Measurements from ENCODE around the gene CHCHD1.
"Not testable (repeated sequence)": the region's sequence is repeated elsewhere in the genome, so short reads cannot be mapped to it uniquely, and the experiment has no call there.

The CHCHD1 gene

GRCh38 chr10:73781879-73782748 lies at the start of gene CHCHD1:
CHCHD1 (plus strand) TSS chr10:73782048; CDS start chr10:73782076, 28 bp downstream.
- H3K4me1 Mint-ChIP-seq (ENCODE audit: low read depth), result peaks cover 40% of the 10 kb centered on the region
- no peaks in the 10 kb centered on the region for H3K27me3 Mint-ChIP-seq
- H3K27ac Mint-ChIP-seq, result peak within 1 kb of the TSS; percentile 91
- H3K9me3 Mint-ChIP-seq, result no peaks in the 10 kb centered on the region
- intact Hi-C loops (cut with micrococcal nuclease), result no loop called here
- H3K36me3 Mint-ChIP-seq (ENCODE audit: low read depth), result peaks cover 64% of the 10 kb centered on the region
- peak within 1 kb of the TSS; percentile 90 for H3K4me3 Mint-ChIP-seq

DNA sequence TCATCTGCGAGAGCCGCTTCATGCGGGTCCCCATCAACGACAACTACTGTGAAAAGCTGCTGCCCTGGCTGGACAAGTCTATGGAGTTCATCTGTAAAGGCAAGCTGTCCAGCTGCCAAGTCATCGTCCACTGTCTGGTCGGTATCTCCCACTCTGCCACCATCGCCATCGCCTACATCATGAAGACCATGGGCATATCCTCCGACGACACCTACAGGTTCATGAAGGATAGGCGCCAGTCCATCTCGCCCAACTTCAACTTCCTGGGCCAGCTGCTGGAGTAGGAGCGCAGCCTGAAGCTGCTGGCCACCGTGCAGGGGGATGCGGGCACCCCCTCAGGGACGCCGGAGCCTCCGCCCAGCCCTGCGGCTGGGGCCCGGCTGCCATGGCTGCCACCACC lies 49.4 kb upstream of the CHCHD1 start:
- Mint-ChIP-seq H3K4me1 (ENCODE audit: low read depth) (peaks cover 12% of the 10 kb centered on the region), H3K36me3 (ENCODE audit: low read depth) (peaks cover 57% of the 10 kb centered on the region), H3K27ac (no peak overlapping the region), H3K9me3 (no peaks in the 10 kb centered on the region), H3K27me3 (no peaks in the 10 kb centered on the region), H3K4me3 (no peak overlapping the region)
- intact Hi-C loops (cut with micrococcal nuclease), result no loop called here

- Mint-ChIP-seq H3K36me3 (ENCODE audit: low read depth) (peaks cover 59% of the 10 kb centered on the region), H3K27me3 (no peaks in the 10 kb centered on the region), H3K9me3 (no peaks in the 10 kb centered on the region), H3K27ac (no peak overlapping the region), H3K4me3 (no peak overlapping the region), H3K4me1 (ENCODE audit: low read depth) (peaks cover 12% of the 10 kb centered on the region)
- intact Hi-C loops (cut with micrococcal nuclease), result no loop called here
Measured at GRCh38 chr10:73732931-73733623, 48.8 kb upstream of the CHCHD1 start.

DNA sequence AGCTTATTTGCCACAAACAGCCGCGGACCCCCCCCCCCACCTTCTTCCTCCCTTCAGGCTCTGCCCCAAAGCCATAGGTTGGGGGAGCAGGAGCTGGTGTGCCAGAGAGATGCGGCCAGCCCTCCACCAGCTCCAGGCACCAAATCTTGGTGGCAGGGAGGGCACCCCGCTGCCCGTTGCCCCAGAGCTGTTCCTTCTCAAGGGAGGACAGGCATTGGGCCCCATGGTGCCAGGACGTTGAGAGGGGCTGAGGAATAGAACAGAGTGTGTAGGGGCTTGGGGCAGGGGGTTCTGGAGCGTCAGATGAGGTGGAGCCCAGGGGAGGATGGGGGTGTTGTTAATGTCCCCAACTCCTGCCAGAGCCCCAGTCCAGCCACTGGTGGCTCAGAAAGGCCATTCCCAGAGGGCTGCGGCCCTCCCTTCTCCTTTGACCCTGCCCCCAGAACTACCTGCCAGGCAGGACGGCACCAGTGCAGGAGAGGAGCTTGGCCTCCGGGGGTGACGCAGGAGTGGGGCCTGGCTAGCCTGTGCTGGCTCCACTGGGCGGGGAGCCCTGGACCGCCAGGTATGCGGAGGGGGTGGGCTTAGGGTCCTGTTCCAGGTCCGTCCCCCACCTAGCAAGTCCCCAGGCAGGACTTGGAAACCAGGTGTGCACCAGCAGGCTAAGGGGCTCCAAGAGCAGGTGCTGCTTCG lies 47.7 kb upstream of the CHCHD1 start:
- no peaks in the 10 kb centered on the region for H3K27me3 Mint-ChIP-seq
- H3K9me3 Mint-ChIP-seq, result no peaks in the 10 kb centered on the region
- no peak overlapping the region for H3K27ac Mint-ChIP-seq
- peaks cover 67% of the 10 kb centered on the region for H3K36me3 Mint-ChIP-seq (ENCODE audit: low read depth)
- peaks cover 12% of the 10 kb centered on the region for H3K4me1 Mint-ChIP-seq (ENCODE audit: low read depth)
- H3K4me3 Mint-ChIP-seq, result no peak overlapping the region
- intact Hi-C loops (cut with micrococcal nuclease), result no loop called here

GRCh38 chr10:73734796-73735305 lies 47.0 kb upstream of the CHCHD1 start:
- H3K36me3 Mint-ChIP-seq (ENCODE audit: low read depth), result peaks cover 72% of the 10 kb centered on the region
- intact Hi-C loops (cut with micrococcal nuclease), result no loop called here
- H3K27ac Mint-ChIP-seq, result no peak overlapping the region

DNA sequence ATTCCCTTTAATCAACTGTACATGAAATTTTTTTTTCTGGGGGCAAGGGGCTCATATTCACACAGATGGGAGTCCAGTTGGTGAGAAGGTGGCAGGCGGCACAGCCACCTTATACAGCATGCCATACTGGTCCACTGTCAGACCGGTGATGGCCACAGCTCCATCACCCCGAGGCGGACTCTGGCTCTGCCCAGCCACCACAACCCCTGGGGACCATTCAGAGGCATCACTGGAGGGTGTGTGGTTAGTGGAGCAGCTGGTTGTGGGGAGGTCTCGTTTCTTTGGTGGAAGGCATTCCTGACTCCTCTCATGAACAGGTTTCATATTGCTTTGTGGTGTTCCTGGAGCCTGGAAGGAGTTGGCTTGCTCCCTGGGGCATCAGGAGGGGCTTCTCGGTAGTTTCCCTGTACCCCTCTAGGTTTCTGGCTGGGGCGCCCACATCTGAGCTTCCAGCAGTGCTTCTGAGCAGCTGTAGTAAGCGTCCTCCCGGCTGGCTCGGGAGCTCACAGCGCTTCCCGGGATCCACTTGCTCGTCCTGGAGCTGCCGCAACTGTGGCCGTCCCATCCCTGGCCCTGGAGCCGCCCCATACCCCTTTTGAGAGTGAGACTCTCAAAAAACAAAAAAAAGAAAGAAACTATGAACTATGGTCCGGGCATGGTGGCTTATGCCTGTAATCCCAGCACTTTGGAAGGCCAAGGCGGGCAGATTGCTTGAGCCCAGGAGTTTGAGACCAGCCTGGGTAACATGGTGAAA lies 41.2 kb upstream of the CHCHD1 start:
- H3K4me3 Mint-ChIP-seq; H3K27ac Mint-ChIP-seq; intact Hi-C loops (cut with micrococcal nuclease); H3K9me3 Mint-ChIP-seq; H3K27me3 Mint-ChIP-seq: not testable (repeated sequence)
- Mint-ChIP-seq H3K4me1 (ENCODE audit: low read depth) (peaks cover 10% of the 10 kb centered on the region), H3K36me3 (ENCODE audit: low read depth) (peaks cover 50% of the 10 kb centered on the region)

More at GRCh38 chr10:73734796-73735305, 47.0 kb upstream of the CHCHD1 start:
- no peak overlapping the region for H3K4me3 Mint-ChIP-seq
- H3K4me1 Mint-ChIP-seq (ENCODE audit: low read depth), result peaks cover 12% of the 10 kb centered on the region
- H3K9me3 Mint-ChIP-seq, result no peaks in the 10 kb centered on the region
- no peaks in the 10 kb centered on the region for H3K27me3 Mint-ChIP-seq

- peaks cover 59% of the 10 kb centered on the region for H3K36me3 Mint-ChIP-seq (ENCODE audit: low read depth)
- peaks cover 17% of the 10 kb centered on the region for H3K4me1 Mint-ChIP-seq (ENCODE audit: low read depth)
- intact Hi-C loops (cut with micrococcal nuclease), result no loop called here
- H3K27me3 Mint-ChIP-seq, result no peaks in the 10 kb centered on the region
- peak overlapping the region; percentile 100 for H3K27ac Mint-ChIP-seq
- H3K4me3 Mint-ChIP-seq, result no peak overlapping the region
- no peaks in the 10 kb centered on the region for H3K9me3 Mint-ChIP-seq
Measured at GRCh38 chr10:73742454-73742734, 39.5 kb upstream of the CHCHD1 start.

DNA sequence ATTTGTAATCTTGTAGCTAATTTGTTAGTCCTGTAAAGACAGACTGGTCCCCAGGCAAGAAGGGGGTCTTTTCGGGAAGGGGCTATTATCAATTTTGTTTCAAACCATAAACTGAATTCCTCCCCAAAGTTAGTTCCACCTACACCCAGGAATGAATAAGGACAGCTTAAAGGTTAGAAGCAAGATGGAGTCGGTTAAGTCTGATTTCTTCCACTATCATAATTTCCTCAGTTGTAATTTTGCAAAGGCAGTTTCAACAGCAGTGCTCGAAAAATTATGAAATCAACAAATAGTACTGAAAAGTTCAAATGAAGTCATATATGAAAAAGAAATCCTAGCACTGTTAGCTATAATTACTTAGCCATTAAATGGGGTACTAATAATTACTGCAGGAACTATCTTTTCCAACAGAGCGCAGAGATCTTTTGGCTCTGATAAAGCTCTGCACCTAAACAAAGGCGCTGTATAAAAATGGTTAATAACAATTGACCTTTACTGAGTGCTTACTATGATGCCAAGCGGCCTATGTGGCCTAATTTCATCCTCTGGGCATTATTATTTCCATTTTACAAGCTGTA lies 38.4 kb upstream of the CHCHD1 start:
- Mint-ChIP-seq H3K27ac (peak overlapping the region; percentile 100), H3K4me1 (ENCODE audit: low read depth) (peaks cover 17% of the 10 kb centered on the region), H3K9me3 (no peaks in the 10 kb centered on the region), H3K36me3 (ENCODE audit: low read depth) (peaks cover 60% of the 10 kb centered on the region), H3K4me3 (peak overlapping the region; percentile 95), H3K27me3 (no peaks in the 10 kb centered on the region)
- intact Hi-C loops (cut with micrococcal nuclease), result no loop called here

DNA sequence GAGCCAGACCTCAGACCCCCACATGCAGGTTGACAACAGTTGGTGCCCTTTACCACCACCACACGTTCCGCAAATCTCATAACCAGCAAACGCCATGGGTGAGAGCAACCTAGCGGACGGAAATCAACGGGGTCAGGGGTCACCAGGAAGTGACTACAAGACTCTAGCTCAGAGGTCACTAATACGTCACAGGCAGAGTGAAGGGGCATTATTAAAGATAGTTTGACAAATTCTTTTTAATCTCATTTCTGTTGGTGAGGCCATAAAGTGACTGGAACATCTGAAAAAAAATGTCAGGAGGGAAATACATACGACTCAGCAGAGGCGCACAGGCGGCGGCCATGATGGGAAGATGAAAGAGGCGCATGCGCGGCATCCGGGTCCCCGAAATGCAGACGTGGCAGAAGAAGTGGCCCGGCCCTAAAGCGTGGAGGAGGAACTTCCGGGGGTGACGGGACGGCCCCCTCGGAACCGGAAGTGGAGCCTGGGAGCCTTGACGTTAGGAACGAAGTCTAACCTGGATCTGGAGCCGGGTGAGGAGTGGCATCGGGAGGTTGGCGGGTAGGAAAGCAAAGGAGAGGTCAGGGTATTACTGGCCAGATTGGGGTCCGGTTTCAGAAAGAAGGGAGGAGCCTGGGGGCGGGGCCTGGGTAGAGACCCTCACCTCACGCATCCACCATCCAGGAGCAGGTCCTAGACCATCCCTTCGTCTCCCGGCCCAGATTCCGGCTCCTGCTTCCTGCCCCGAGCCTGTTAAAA lies 37.8 kb upstream of the CHCHD1 start, which contains the start of gene SEC24C:
SEC24C (plus strand) TSS at position 468 of the 759 bp plus-strand sequence. CDS start 2,461 bp downstream, outside the sequence.
- H3K27ac Mint-ChIP-seq, result peak within 1 kb of the TSS; percentile 100
- intact Hi-C loops (cut with micrococcal nuclease), result loop anchor here (1.0 to 2.0 kb wide), 3 partner anchors 14 to 41 kb away; partner anchors contain the start of gene ZSWIM8
- H3K4me3 Mint-ChIP-seq, result peak within 1 kb of the TSS; percentile 95
- H3K4me1 Mint-ChIP-seq (ENCODE audit: low read depth), result peaks cover 24% of the 10 kb centered on the region
- H3K27me3 Mint-ChIP-seq, result no peaks in the 10 kb centered on the region
- H3K9me3 Mint-ChIP-seq, result no peaks in the 10 kb centered on the region
- peaks cover 63% of the 10 kb centered on the region for H3K36me3 Mint-ChIP-seq (ENCODE audit: low read depth)

GRCh38 chr10:73744664-73744975 lies 37.2 kb upstream of the CHCHD1 start:
- Mint-ChIP-seq H3K27ac (peak overlapping the region; percentile 100), H3K36me3 (ENCODE audit: low read depth) (peaks cover 63% of the 10 kb centered on the region), H3K4me3 (peak overlapping the region; percentile 95), H3K9me3 (no peaks in the 10 kb centered on the region), H3K27me3 (no peaks in the 10 kb centered on the region), H3K4me1 (ENCODE audit: low read depth) (peaks cover 30% of the 10 kb centered on the region)
- intact Hi-C loops (cut with micrococcal nuclease), result loop anchor here (1.0 to 2.0 kb wide), 3 partner anchors 14 to 41 kb away; partner anchors contain the start of gene ZSWIM8

GRCh38 chr10:73746721-73747120 lies 35.1 kb upstream of the CHCHD1 start:
- Mint-ChIP-seq H3K27ac (no peak overlapping the region), H3K4me1 (ENCODE audit: low read depth) (peaks cover 36% of the 10 kb centered on the region), H3K27me3 (no peaks in the 10 kb centered on the region), H3K36me3 (ENCODE audit: low read depth) (peaks cover 71% of the 10 kb centered on the region), H3K4me3 (no peak overlapping the region), H3K9me3 (no peaks in the 10 kb centered on the region)
- intact Hi-C loops (cut with micrococcal nuclease), result no loop called here

- intact Hi-C loops (cut with micrococcal nuclease), result no loop called here
- Mint-ChIP-seq H3K27me3 (no peaks in the 10 kb centered on the region), H3K36me3 (ENCODE audit: low read depth) (peaks cover 98% of the 10 kb centered on the region), H3K4me1 (ENCODE audit: low read depth) (peaks cover 26% of the 10 kb centered on the region), H3K27ac (no peak overlapping the region), H3K4me3 (no peak overlapping the region), H3K9me3 (no peaks in the 10 kb centered on the region)
Measured at GRCh38 chr10:73750819-73751218, 31.0 kb upstream of the CHCHD1 start.
